Gastroesophageal sphincter (tissue), 2 donors: ENCODE measurements around the gene MTHFD2L.

ENCODE experiments used
- POLR2A ChIP-seq, 2 donors: fragments of 450-650 bp; IDR thresholded peaks; one replicate each; pipeline ENCODE4 v1.6.1; 2017; ENCODE audit warnings: antibody characterized with exemption in 2 of 2, mild to moderate bottlenecking in 2 of 2, moderate library complexity in 1 of 2
- POLR2AphosphoS5 ChIP-seq: sonication (generic); formaldehyde crosslinking; IDR thresholded peaks from one replicate; pipeline ENCODE4 v1.6.1; 2017; ENCODE audit warnings: antibody characterized with exemption

DNA sequence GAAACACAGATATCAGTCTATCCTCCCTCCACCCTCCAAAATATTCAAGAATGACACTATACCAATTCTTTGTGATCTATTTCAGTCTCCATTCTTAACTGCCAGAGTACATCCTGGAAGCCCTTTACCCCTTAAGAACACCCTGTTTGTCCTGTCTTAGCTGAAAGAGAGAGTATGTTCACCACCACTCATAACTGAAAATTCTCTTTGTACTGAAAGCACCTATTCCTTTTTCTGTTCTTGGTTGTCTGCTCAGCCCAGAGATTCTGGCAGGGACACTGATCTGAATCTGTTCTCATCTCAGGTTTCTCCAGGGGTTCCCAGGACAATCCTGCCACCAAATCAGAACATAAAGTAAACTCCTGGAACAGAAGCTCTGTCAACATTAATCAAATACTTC is 181.6 kb downstream of the MTHFD2L start:
- TF ChIP-seq POLR2A (IDR thresholded peaks at IDR 0.05): no peak
- no peak for TF ChIP-seq POLR2AphosphoS5
